NB4 (cell line): ENCODE data around the gene ZNF236.

Source experiments
- MYC ChIP-seq: IDR thresholded peaks from 2 replicates; pipeline ENCODE4 v1.6.1; 2011; ENCODE audit warnings: low read depth, low read length
- POLR2A ChIP-seq: IDR thresholded peaks from 2 replicates; pipeline ENCODE4 v1.6.1; 2011; ENCODE audit warnings: mild to moderate bottlenecking; ENCODE audit not compliant: insufficient read length; ENCODE audit errors: extremely low read depth
- TF ChIP-seq, protein P1 (sequence below): IDR thresholded peaks from one replicate; pipeline ENCODE4 v1.5.1; 2012; ENCODE audit warnings: low read depth, low read length

GRCh38 chr18:76915456-76915855, 93.1 kb downstream of the ZNF236 start:
- TF ChIP-seq, protein P1, sequence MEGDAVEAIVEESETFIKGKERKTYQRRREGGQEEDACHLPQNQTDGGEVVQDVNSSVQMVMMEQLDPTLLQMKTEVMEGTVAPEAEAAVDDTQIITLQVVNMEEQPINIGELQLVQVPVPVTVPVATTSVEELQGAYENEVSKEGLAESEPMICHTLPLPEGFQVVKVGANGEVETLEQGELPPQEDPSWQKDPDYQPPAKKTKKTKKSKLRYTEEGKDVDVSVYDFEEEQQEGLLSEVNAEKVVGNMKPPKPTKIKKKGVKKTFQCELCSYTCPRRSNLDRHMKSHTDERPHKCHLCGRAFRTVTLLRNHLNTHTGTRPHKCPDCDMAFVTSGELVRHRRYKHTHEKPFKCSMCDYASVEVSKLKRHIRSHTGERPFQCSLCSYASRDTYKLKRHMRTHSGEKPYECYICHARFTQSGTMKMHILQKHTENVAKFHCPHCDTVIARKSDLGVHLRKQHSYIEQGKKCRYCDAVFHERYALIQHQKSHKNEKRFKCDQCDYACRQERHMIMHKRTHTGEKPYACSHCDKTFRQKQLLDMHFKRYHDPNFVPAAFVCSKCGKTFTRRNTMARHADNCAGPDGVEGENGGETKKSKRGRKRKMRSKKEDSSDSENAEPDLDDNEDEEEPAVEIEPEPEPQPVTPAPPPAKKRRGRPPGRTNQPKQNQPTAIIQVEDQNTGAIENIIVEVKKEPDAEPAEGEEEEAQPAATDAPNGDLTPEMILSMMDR: no peak
- TF ChIP-seq POLR2A (no peak), MYC (no peak)
